ENCODE measurements around the gene ASIC4. TPM values are rescaled to one million over a fixed set of nuclear protein-coding genes. Genes with fewer than 3 reads are reported as not detected.

The ASIC4 gene
- total RNA-seq, 1 donor from 2014 or later: not detected

GRCh38 chr2:219541611-219542180 is 27.4 kb downstream of the ASIC4 start:
- intact Hi-C loops (cut with DNase I): loop anchor here (5.0 kb wide), 2 partner anchors 101 to 146 kb away; no protein-coding TSS in a partner anchor
- ATAC-seq (ENCODE audit: poor library complexity) (peak; percentile 33), DNase-seq (peak; percentile 88)

- intact Hi-C loops (cut with DNase I): loop anchor here (5.0 kb wide), 2 partner anchors 99 to 144 kb away; no protein-coding TSS in a partner anchor
- ATAC-seq (ENCODE audit: poor library complexity): peak; percentile 48
- DNase-seq: no peak
These were observed 28.8 kb downstream of the ASIC4 start for GRCh38 chr2:219542931-219543595.

- intact Hi-C loops (cut with DNase I): loop anchor here (5.0 kb wide), 2 partner anchors 99 to 144 kb away; no protein-coding TSS in a partner anchor
- DNase-seq (peak; percentile 99), ATAC-seq (ENCODE audit: poor library complexity) (peak; percentile 92)
These were observed 29.5 kb downstream of the ASIC4 start, which contains the start of the genes CHPF and TMEM198 for GRCh38 chr2:219543596-219544358. Gene CHPF, minus strand, starts transcription at chr2:219543809. Its CDS starts 271 bp downstream, at chr2:219543538. Gene TMEM198, plus strand, starts transcription at chr2:219544028. Its CDS starts 700 bp downstream, at chr2:219544728.

GRCh38 chr2:219544567-219544966 is 30.3 kb downstream of the ASIC4 start:
- ATAC-seq (ENCODE audit: poor library complexity): no peak
- intact Hi-C loops (cut with DNase I): loop anchor here (5.0 kb wide), 2 partner anchors 98 to 143 kb away; no protein-coding TSS in a partner anchor

GRCh38 chr2:219545295-219545942 is 31.1 kb downstream of the ASIC4 start:
- ATAC-seq (ENCODE audit: poor library complexity): no peak
- no peak for DNase-seq
- intact Hi-C loops (cut with DNase I): no loop called here

More at GRCh38 chr2:219544567-219544966, 30.3 kb downstream of the ASIC4 start:
- DNase-seq: no peak

- ATAC-seq (ENCODE audit: poor library complexity): no peak
- intact Hi-C loops (cut with DNase I): no loop called here
- no peak for DNase-seq
These were observed 31.7 kb downstream of the ASIC4 start for GRCh38 chr2:219545943-219546352.

GRCh38 chr2:219547621-219548020 is 33.3 kb downstream of the ASIC4 start:
- intact Hi-C loops (cut with DNase I): no loop called here
- ATAC-seq (ENCODE audit: poor library complexity) (no peak), DNase-seq (no peak)

GRCh38 chr2:219548990-219549389 is 34.7 kb downstream of the ASIC4 start:
- ATAC-seq (ENCODE audit: poor library complexity) (no peak), DNase-seq (no peak)
- intact Hi-C loops (cut with DNase I): no loop called here

- intact Hi-C loops (cut with DNase I): no loop called here
- ATAC-seq (ENCODE audit: poor library complexity) (no peak), DNase-seq (no peak)
These were observed 35.3 kb downstream of the ASIC4 start for GRCh38 chr2:219549619-219550018.

- DNase-seq (no peak), ATAC-seq (ENCODE audit: poor library complexity) (peak; percentile 1)
- intact Hi-C loops (cut with DNase I): no loop called here
These were observed 37.4 kb downstream of the ASIC4 start for GRCh38 chr2:219551441-219552381.

- ATAC-seq (ENCODE audit: poor library complexity): peak; percentile 95
- intact Hi-C loops (cut with DNase I): no loop called here
These were observed 38.3 kb downstream of the ASIC4 start for GRCh38 chr2:219552382-219553167.

GRCh38 chr2:219553168-219553417 is 38.8 kb downstream of the ASIC4 start:
- DNase-seq (no peak), ATAC-seq (ENCODE audit: poor library complexity) (no peak)
- intact Hi-C loops (cut with DNase I): no loop called here

More at GRCh38 chr2:219552382-219553167, 38.3 kb downstream of the ASIC4 start:
- peak; percentile 90 for DNase-seq

GRCh38 chr2:219553463-219553963 is 39.2 kb downstream of the ASIC4 start:
- ATAC-seq (ENCODE audit: poor library complexity): no peak
- no peak for DNase-seq
- intact Hi-C loops (cut with DNase I): no loop called here

GRCh38 chr2:219554350-219554749 is 40.1 kb downstream of the ASIC4 start:
- no peak for DNase-seq
- no peak for ATAC-seq (ENCODE audit: poor library complexity)
- intact Hi-C loops (cut with DNase I): no loop called here

GRCh38 chr2:219555956-219556355 is 41.7 kb downstream of the ASIC4 start:
- ATAC-seq (ENCODE audit: poor library complexity) (no peak), DNase-seq (peak; percentile 40)
- intact Hi-C loops (cut with DNase I): no loop called here

GRCh38 chr2:219556413-219556812 is 42.1 kb downstream of the ASIC4 start:
- DNase-seq: no peak
- no peak for ATAC-seq (ENCODE audit: poor library complexity)
- intact Hi-C loops (cut with DNase I): no loop called here

- intact Hi-C loops (cut with DNase I): no loop called here
- ATAC-seq (ENCODE audit: poor library complexity): no peak
- DNase-seq: no peak
These were observed 43.0 kb downstream of the ASIC4 start for GRCh38 chr2:219557320-219557719.

All from Right ventricle myocardium superior (tissue), 1 donor.